Glutamatergic neuron (in vitro differentiated cells): Measurements from ENCODE around the gene LALBA. TPM values are rescaled to one million over a fixed set of nuclear protein-coding genes. Genes with fewer than 3 reads are reported as not detected.
"Not testable (repeated sequence)": the region's sequence is repeated elsewhere in the genome, so short reads cannot be mapped to it uniquely, and the experiment has no call there.

Source experiments
- DNase-seq: peaks from one replicate; pipeline ENCODE4 v3.0.0; 2022
- H3K27ac Mint-ChIP-seq: one replicate; pipeline ENCODE4 v1.8.0; 2020; ENCODE audit warnings: mild to moderate bottlenecking, mixed read lengths, inconsistent platforms; ENCODE audit not compliant: unreplicated experiment
- H3K27me3 Mint-ChIP-seq: one replicate; pipeline ENCODE4 v1.8.0; 2020; ENCODE audit warnings: mild to moderate bottlenecking, moderate library complexity, mixed read lengths, inconsistent platforms; ENCODE audit not compliant: unreplicated experiment
- H3K36me3 Mint-ChIP-seq: one replicate; pipeline ENCODE4 v1.8.0; 2020; ENCODE audit warnings: mild to moderate bottlenecking, mixed read lengths, inconsistent platforms; ENCODE audit not compliant: unreplicated experiment
- H3K4me1 Mint-ChIP-seq: one replicate; pipeline ENCODE4 v1.8.0; 2020; ENCODE audit warnings: mild to moderate bottlenecking, low read depth, mixed read lengths, inconsistent platforms; ENCODE audit not compliant: unreplicated experiment
- H3K4me3 Mint-ChIP-seq: one replicate; pipeline ENCODE4 v1.8.0; 2020; ENCODE audit warnings: mild to moderate bottlenecking, mixed read lengths, inconsistent platforms; ENCODE audit not compliant: unreplicated experiment
- H3K9me3 Mint-ChIP-seq: one replicate; pipeline ENCODE4 v1.8.0; 2020; ENCODE audit warnings: mild to moderate bottlenecking, moderate library complexity, mixed read lengths, inconsistent platforms; ENCODE audit not compliant: unreplicated experiment
- CTCF ChIP-seq: fragments of 200-600 bp; sonication (generic); IDR thresholded peaks from one replicate; pipeline ENCODE4 v1.5.0; 2021; ENCODE audit not compliant: partially characterized antibody, unreplicated experiment
- total RNA-seq: library from RNA; stranded (reverse); fragmentation: NEBNext Ultra II Directional; extraction: Animal tissue kit (Norgen Biotek cat#: 25700); gene quantifications from one replicate; pipeline ENCODE4 v1.2.1, GENCODE V29; 2021; ENCODE audit not compliant: unreplicated experiment

The LALBA gene
- total RNA-seq, 1 donor from 2014 or later, result not detected

GRCh38 chr12:48527891-48528670 is 41.8 kb downstream of the LALBA start:
- no peak overlapping the region for H3K4me3 Mint-ChIP-seq
- no peaks in the 10 kb centered on the region for H3K9me3 Mint-ChIP-seq
- peaks cover 4% of the 10 kb centered on the region for H3K27me3 Mint-ChIP-seq
- H3K36me3 Mint-ChIP-seq, result no peaks in the 10 kb centered on the region
- no peak for DNase-seq
- no peaks in the 10 kb centered on the region for H3K4me1 Mint-ChIP-seq
- no peak for TF ChIP-seq CTCF
- no peak overlapping the region for H3K27ac Mint-ChIP-seq

- H3K27me3 Mint-ChIP-seq, result peaks cover 4% of the 10 kb centered on the region
- no peak within 1 kb of the TSS for H3K4me3 Mint-ChIP-seq
- H3K27ac Mint-ChIP-seq, result no peak within 1 kb of the TSS
- H3K4me1 Mint-ChIP-seq, result no peaks in the 10 kb centered on the region
- no peaks in the 10 kb centered on the region for H3K36me3 Mint-ChIP-seq
- DNase-seq, result no peak
- H3K9me3 Mint-ChIP-seq, result no peaks in the 10 kb centered on the region
- TF ChIP-seq CTCF, result no peak
Observed at GRCh38 chr12:48525332-48525731, 44.5 kb downstream of the LALBA start, which contains the start of gene OR8S1. TSS of gene OR8S1 (plus strand) at chr12:48525632. CDS start at chr12:48525632, 0 bp downstream.

- not testable (repeated sequence) for H3K27ac Mint-ChIP-seq, H3K9me3 Mint-ChIP-seq, H3K4me3 Mint-ChIP-seq
Observed at GRCh38 chr12:48520381-48520780, 49.5 kb downstream of the LALBA start.

More at GRCh38 chr12:48520381-48520780, 49.5 kb downstream of the LALBA start:
- H3K36me3 Mint-ChIP-seq, H3K27me3 Mint-ChIP-seq, H3K4me1 Mint-ChIP-seq, DNase-seq: not testable (repeated sequence)

Other genes starting within 250 kb of the LALBA start
- 21.7 TPM for gene ZNF641, start 219.1 kb downstream of the LALBA start, total RNA-seq
- gene ANP32D, start 97.5 kb downstream of the LALBA start, total RNA-seq, result not detected
- gene C12orf54, start 87.5 kb downstream of the LALBA start, total RNA-seq, result not detected
- gene OR8S1, start 44.4 kb downstream of the LALBA start, total RNA-seq, result not detected
- 48.9 TPM for gene KANSL2, start 112.2 kb upstream of the LALBA start, total RNA-seq
- gene CCNT1, start 146.7 kb upstream of the LALBA start, total RNA-seq, result 42.5 TPM
- gene ADCY6, start 219.0 kb upstream of the LALBA start, total RNA-seq, result 17.4 TPM
- gene CACNB3, start 248.4 kb upstream of the LALBA start, total RNA-seq, result 155 TPM